ENCODE measurements around the gene CMPK2. TPM values are rescaled to one million over a fixed set of nuclear protein-coding genes. Genes with fewer than 3 reads are reported as not detected.

Gene CMPK2
- total RNA-seq, 4 donors from 2014 or later: 4.9 to 22.9 (median 11.8) TPM

DNA sequence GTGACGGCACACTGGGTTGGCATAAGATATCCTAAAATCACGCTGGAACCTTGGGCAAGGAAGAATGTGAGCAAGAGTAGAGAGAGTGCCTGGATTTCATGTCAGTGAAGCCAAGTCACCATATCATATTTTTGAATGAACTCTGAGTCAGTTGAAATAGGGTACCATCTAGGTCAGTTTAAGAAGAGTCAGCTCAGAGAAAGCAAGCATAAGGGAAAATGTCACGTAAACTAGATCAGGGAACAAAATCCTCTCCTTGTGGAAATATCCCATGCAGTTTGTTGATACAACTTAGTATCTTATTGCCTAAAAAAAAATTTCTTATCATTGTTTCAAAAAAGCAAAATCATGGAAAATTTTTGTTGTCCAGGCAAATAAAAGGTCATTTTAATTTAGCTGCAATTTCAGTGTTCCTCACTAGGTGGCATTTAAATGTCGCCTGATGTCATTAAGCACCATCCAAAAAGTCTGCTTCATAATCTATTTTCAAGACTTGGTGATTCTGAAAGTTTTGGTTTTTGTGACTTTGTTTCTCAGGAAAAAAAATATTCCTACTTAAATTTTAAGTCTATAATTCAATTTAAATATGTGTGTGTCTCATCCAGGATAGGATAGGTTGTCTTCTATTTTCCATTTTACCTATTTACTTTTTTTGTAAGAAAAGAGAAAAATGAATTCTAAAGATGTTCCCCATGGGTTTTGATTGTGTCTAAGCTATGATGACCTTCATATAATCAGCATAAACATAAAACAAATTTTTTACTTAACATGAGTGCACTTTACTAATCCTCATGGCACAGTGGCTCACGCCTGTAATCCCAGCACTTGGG lies 31.4 kb upstream of the CMPK2 start:
- in situ Hi-C loops (cut with MboI; ENCODE audit: low pct_ligation_motif_present in 1 of 4, low pct_unique_long_range_greater_than_20kb in 1 of 4, low sequenced_read_pairs in 3 of 4): loop anchor here in 1 of 4 donors (10.0 kb wide), 1 partner anchor 148 kb away; no protein-coding TSS in a partner anchor

DNA sequence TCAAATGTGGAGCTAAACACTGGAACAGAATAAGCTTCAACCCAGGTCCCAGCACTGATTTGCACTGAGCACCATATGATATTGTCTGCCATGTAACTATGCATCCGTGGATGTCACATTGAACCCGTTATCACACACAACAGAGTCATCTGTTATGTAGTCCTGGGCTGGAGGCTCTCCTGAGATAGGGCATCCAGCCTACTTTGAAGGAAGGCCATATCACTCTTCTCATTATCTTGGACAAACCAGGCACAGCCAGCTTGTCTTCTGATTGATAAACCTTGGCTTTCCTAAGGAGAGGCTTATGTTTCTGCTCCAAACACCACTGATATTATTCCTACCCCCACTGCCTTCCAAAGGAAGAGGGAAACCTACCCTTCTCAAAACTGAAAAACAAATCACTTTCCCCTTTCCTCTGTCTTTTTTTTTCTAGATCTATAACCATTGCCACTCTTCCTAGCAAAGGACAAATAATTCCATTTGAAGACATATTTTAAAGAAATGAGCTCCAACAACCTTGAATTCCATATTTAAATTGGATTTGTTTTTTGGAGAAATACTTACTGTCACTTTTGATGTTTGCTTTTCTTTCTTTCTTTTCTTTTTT lies 28.3 kb upstream of the CMPK2 start:
- 90% methylated on average over 2 of the region's 2 CpGs; no CpG with 5 or more reads in 1 of the 2 donors for WGBS, 2 donors (ENCODE audit: low coverage in 1 of 2)
- no peak for DNase-seq
- no peaks in the 10 kb centered on the region for H3K9me3 ChIP-seq
- no peak overlapping the region for H3K4me3 ChIP-seq
- intact Hi-C loops (cut with DNase I; ENCODE audit: low total_unique reads) (loop anchor here (5.0 kb wide), 1 partner anchor 148 kb away; no protein-coding TSS in a partner anchor), in situ Hi-C loops (cut with MboI; ENCODE audit: low pct_ligation_motif_present in 1 of 4, low pct_unique_long_range_greater_than_20kb in 1 of 4, low sequenced_read_pairs in 3 of 4) (loop anchor here in 1 of 4 donors (10.0 kb wide), 1 partner anchor 151 kb away; no protein-coding TSS in a partner anchor)
- no peaks in the 10 kb centered on the region for H3K27me3 ChIP-seq
- no peaks in the 10 kb centered on the region for H3K4me1 ChIP-seq
- TF ChIP-seq POLR2A (IDR thresholded peaks at IDR 0.05): no peak
- TF ChIP-seq POLR2AphosphoS5 (IDR thresholded peaks at IDR 0.05): no peak
- TF ChIP-seq, protein P1, sequence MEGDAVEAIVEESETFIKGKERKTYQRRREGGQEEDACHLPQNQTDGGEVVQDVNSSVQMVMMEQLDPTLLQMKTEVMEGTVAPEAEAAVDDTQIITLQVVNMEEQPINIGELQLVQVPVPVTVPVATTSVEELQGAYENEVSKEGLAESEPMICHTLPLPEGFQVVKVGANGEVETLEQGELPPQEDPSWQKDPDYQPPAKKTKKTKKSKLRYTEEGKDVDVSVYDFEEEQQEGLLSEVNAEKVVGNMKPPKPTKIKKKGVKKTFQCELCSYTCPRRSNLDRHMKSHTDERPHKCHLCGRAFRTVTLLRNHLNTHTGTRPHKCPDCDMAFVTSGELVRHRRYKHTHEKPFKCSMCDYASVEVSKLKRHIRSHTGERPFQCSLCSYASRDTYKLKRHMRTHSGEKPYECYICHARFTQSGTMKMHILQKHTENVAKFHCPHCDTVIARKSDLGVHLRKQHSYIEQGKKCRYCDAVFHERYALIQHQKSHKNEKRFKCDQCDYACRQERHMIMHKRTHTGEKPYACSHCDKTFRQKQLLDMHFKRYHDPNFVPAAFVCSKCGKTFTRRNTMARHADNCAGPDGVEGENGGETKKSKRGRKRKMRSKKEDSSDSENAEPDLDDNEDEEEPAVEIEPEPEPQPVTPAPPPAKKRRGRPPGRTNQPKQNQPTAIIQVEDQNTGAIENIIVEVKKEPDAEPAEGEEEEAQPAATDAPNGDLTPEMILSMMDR (IDR thresholded peaks at IDR 0.05): no peak
- TF ChIP-seq EP300 (IDR thresholded peaks at IDR 0.05; ENCODE audit: low read depth): no peak
- H3K36me3 ChIP-seq: no peaks in the 10 kb centered on the region
- H3K27ac ChIP-seq: no peak overlapping the region

More for the DNA sequence above, 31.4 kb upstream of the CMPK2 start:
- Histone ChIP-seq H3K4me3 (no peak overlapping the region), H3K36me3 (no peaks in the 10 kb centered on the region), H3K9me3 (no peaks in the 10 kb centered on the region), H3K27me3 (no peaks in the 10 kb centered on the region), H3K4me1 (no peaks in the 10 kb centered on the region), H3K27ac (no peak overlapping the region)
- no peak for TF ChIP-seq POLR2A (IDR thresholded peaks at IDR 0.05)
- TF ChIP-seq, protein P1 (IDR thresholded peaks at IDR 0.05): peak; percentile 62 to 77 (median 70)
- no peak for TF ChIP-seq POLR2AphosphoS5 (IDR thresholded peaks at IDR 0.05)
- TF ChIP-seq EP300 (IDR thresholded peaks at IDR 0.05; ENCODE audit: low read depth): no peak
- WGBS, 2 donors (ENCODE audit: low coverage in 1 of 2): 68 to 75% methylated on average over 5 of the region's 5 CpGs
- DNase-seq: no peak
- intact Hi-C loops (cut with DNase I; ENCODE audit: low total_unique reads): no loop called here

DNA sequence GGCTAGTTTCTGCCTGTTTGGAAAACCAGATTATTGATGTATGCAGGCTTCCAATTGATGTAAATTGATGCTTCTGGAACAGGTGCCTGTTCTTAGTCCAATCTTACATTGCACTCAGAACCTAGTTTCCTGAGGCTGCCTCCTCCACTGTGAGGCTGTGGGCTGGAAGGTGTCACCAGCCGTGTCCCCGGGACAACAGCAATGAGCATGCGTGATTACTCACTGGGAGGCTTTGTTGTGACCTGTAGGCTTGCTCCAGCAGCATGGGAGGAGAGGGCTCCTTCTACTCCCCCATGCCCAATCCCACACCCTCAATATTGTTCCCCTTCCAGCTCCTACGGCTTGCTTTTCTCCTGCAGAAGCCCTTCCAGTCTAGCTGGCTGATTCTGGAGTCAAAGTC lies 23.0 kb upstream of the CMPK2 start:
- in situ Hi-C loops (cut with MboI; ENCODE audit: low pct_ligation_motif_present in 1 of 4, low pct_unique_long_range_greater_than_20kb in 1 of 4, low sequenced_read_pairs in 3 of 4): no loop called here
- H3K4me3 ChIP-seq: no peak overlapping the region
- no peak for DNase-seq
- H3K9me3 ChIP-seq: no peaks in the 10 kb centered on the region
- intact Hi-C loops (cut with DNase I; ENCODE audit: low total_unique reads): no loop called here
- WGBS, 2 donors (ENCODE audit: low coverage in 1 of 2): 95% methylated on average over 4 of the region's 4 CpGs; no CpG with 5 or more reads in 1 of the 2 donors
- TF ChIP-seq, protein P1 (IDR thresholded peaks at IDR 0.05): no peak
- TF ChIP-seq POLR2AphosphoS5 (IDR thresholded peaks at IDR 0.05) (no peak), POLR2A (IDR thresholded peaks at IDR 0.05) (no peak), EP300 (IDR thresholded peaks at IDR 0.05; ENCODE audit: low read depth) (no peak)
- no peaks in the 10 kb centered on the region for H3K4me1 ChIP-seq
- H3K27me3 ChIP-seq: no peaks in the 10 kb centered on the region
- no peak overlapping the region for H3K27ac ChIP-seq
- no peaks in the 10 kb centered on the region for H3K36me3 ChIP-seq

DNA sequence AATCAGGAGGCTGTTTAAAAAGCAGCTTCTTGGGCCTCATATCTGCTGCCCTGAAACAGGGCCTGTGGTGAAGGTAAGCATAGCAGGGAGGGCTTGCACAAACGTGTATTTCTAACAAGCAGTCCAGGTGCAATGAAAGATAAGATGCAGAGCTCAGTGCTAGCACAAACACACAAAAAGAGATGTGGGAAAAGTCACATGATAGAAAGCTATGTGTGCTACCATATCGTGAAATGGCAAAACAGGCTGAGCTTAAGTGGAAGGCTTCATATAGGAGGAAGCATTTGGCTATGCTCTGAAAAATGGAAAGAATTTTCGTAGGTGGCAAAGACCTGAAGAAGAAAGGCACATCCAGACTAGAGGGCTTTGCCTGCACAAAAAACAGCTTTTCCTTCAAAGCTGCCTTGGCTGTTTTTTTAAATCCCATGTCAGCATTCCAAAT lies 22.1 kb upstream of the CMPK2 start:
- TF ChIP-seq, protein P1 (IDR thresholded peaks at IDR 0.05): no peak
- DNase-seq: no peak
- Histone ChIP-seq H3K9me3 (no peaks in the 10 kb centered on the region), H3K27me3 (no peaks in the 10 kb centered on the region), H3K36me3 (no peaks in the 10 kb centered on the region), H3K27ac (no peak overlapping the region), H3K4me1 (no peaks in the 10 kb centered on the region), H3K4me3 (no peak overlapping the region)
- 67 to 85% methylated on average over 3 of the region's 3 CpGs for WGBS, 2 donors (ENCODE audit: low coverage in 1 of 2)
- intact Hi-C loops (cut with DNase I; ENCODE audit: low total_unique reads) (no loop called here), in situ Hi-C loops (cut with MboI; ENCODE audit: low pct_ligation_motif_present in 1 of 4, low pct_unique_long_range_greater_than_20kb in 1 of 4, low sequenced_read_pairs in 3 of 4) (no loop called here)
